Progenitor cell of endocrine pancreas (in vitro differentiated cells): Measurements from ENCODE around the gene PTPRM. TPM values are rescaled to one million over a fixed set of nuclear protein-coding genes. Genes with fewer than 3 reads are reported as not detected.

Experiments
- DNase-seq: peaks from one replicate; pipeline ENCODE4 v3.0.0; 2021; ENCODE audit warnings: low spot score; ENCODE audit not compliant: unreplicated experiment
- H3K27ac Mint-ChIP-seq: 2 replicates; pipeline ENCODE4 v1.8.0; 2021; ENCODE audit warnings: mild to moderate bottlenecking, moderate library complexity, mixed read lengths
- H3K27me3 Mint-ChIP-seq: 2 replicates; pipeline ENCODE4 v1.8.0; 2021; ENCODE audit warnings: mixed read lengths
- H3K36me3 Mint-ChIP-seq: 2 replicates; pipeline ENCODE4 v1.8.0; 2022; ENCODE audit warnings: mixed read lengths; ENCODE audit not compliant: insufficient read depth
- H3K4me1 Mint-ChIP-seq: 2 replicates; pipeline ENCODE4 v1.8.0; 2021; ENCODE audit warnings: low read depth, mixed read lengths
- H3K4me3 Mint-ChIP-seq: 2 replicates; pipeline ENCODE4 v1.8.0; 2021; ENCODE audit warnings: low read depth, mild to moderate bottlenecking, moderate library complexity, mixed read lengths
- H3K9me3 Mint-ChIP-seq: 2 replicates; pipeline ENCODE4 v1.8.0; 2021; ENCODE audit warnings: low read depth, mixed read lengths
- total RNA-seq: library from RNA; stranded (reverse); gene quantifications from 2 replicates; pipeline ENCODE4 v1.2.1, GENCODE V29; 2021
- TF ChIP-seq, protein P1 (sequence below): fragments of 200-600 bp; sonication (generic); IDR thresholded peaks from one replicate; pipeline ENCODE4 v1.5.0; 2021; ENCODE audit warnings: antibody characterized with exemption, mild to moderate bottlenecking; ENCODE audit not compliant: unreplicated experiment

The PTPRM gene
- total RNA-seq, 1 donor from 2014 or later: 23.2 TPM

DNA sequence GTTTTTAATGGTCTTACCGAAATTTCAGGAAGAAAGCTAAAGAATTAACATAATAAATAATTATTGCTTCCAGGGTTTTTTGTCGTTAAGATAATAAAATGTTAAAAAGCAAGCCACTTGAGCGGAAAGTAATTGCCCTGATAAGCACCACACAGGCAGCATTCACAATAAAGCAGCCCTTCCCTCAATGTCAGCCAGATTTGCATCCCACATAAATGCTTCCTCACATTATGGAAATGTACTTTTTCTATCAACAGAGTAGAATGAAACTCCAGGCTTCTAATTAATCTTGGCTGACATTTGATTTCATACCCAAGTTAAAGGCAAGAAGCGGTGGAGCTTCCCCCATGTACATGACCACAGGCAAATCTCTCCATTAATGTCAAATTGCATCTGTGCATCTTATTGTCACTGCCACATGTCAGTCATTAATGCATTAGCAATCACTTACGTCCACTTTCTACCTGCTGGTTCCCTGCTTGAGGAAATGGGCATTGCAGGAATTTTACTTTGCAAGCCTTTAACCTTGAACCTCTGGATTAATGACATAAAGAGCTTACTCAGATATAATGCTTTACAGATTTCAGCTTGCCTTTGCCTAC, 26.2 kb downstream of the PTPRM start:
- no peak for DNase-seq
- Mint-ChIP-seq H3K27me3 (no peaks in the 10 kb centered on the region), H3K4me3 (no peak overlapping the region), H3K9me3 (no peaks in the 10 kb centered on the region), H3K4me1 (peaks cover 13% of the 10 kb centered on the region), H3K36me3 (no peaks in the 10 kb centered on the region), H3K27ac (no peak overlapping the region)
- TF ChIP-seq, protein P1, sequence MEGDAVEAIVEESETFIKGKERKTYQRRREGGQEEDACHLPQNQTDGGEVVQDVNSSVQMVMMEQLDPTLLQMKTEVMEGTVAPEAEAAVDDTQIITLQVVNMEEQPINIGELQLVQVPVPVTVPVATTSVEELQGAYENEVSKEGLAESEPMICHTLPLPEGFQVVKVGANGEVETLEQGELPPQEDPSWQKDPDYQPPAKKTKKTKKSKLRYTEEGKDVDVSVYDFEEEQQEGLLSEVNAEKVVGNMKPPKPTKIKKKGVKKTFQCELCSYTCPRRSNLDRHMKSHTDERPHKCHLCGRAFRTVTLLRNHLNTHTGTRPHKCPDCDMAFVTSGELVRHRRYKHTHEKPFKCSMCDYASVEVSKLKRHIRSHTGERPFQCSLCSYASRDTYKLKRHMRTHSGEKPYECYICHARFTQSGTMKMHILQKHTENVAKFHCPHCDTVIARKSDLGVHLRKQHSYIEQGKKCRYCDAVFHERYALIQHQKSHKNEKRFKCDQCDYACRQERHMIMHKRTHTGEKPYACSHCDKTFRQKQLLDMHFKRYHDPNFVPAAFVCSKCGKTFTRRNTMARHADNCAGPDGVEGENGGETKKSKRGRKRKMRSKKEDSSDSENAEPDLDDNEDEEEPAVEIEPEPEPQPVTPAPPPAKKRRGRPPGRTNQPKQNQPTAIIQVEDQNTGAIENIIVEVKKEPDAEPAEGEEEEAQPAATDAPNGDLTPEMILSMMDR: no peak

DNA sequence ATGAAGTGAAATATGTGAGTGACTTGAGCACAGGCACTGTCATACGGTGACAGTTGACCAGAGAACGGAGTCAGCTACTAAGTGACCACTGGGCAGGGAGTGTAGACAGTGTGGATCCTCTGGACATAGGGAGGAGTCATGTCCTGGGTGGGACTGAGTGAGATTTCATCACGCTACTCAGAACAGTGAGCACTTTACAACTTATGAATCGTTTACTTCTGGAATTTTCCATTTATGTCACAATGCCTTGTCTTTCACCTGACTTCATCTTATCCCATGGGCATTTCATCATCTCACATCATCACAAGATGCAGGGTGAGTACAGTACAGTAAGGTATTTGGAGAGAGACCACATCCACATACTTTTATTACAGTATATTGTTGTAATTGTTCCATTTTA, 29.0 kb downstream of the PTPRM start:
- H3K36me3 Mint-ChIP-seq: no peaks in the 10 kb centered on the region
- TF ChIP-seq, protein P1: no peak
- no peak for DNase-seq
- H3K9me3 Mint-ChIP-seq: no peaks in the 10 kb centered on the region
- H3K27ac Mint-ChIP-seq: no peak overlapping the region
- H3K4me1 Mint-ChIP-seq: peaks cover 13% of the 10 kb centered on the region
- H3K27me3 Mint-ChIP-seq: no peaks in the 10 kb centered on the region
- no peak overlapping the region for H3K4me3 Mint-ChIP-seq

DNA sequence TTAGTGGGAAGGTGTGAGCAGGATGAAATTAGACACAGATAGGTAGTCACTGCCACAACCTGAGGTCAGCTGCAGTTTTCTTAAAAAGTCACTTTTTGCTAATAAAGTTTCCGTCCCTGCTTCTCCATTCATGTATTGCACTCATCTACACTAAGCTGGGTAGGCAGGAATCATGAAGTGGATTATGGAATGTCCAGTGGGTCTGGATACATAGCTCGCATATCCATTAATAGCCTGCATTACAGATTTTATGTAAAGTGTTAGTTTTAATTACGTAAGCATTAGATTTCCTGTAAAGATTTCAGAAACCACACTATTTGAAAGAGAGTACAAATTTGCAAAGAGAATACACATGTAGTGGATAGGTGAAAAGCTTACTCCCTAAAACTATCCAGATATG, 30.4 kb downstream of the PTPRM start:
- Mint-ChIP-seq H3K27ac (no peak overlapping the region), H3K36me3 (no peaks in the 10 kb centered on the region)

DNA sequence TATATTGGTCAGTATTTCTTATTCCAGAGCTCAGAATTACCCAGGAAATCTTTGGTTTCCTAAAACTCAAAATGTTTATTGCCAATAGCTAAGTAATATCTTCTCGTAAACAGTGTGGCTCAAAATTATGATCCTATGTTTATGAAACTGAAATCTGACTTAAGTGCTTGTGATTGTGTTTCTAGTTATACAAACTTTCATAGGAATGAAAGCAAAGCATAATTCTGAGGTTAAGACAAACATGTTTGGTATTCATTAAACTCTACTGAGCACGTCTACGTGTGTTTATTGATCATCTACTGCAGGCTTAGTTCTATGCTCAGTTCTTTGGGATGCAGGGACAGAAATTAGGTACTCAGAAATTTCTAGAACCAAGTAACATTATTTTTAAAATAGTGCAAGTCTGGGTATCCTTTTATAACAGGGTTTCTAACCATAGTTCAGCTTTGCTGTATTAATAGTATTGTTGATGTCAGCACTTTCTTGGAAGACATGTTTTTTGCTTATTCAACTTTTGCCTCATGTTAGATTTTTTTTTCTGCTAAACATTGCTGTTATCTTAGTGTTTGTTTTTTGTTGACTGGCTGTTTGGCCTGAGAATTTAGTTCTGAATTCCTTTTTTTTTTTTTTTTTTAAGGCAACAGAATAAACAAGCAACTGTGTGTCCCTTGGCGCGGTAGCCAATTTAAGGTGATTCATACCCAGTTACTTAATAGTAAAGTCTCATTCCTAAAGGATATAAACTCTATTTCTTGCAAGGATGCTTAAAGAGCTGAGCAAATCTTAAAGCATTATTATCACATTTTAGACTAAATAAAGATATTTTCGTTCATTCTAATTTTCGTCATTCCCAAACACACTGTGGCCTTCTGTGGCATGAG, 31.3 kb downstream of the PTPRM start:
- Mint-ChIP-seq H3K27me3 (no peaks in the 10 kb centered on the region), H3K9me3 (no peaks in the 10 kb centered on the region), H3K36me3 (no peaks in the 10 kb centered on the region), H3K4me1 (peaks cover 8% of the 10 kb centered on the region), H3K4me3 (no peak overlapping the region), H3K27ac (no peak overlapping the region)
- no peak for DNase-seq
- TF ChIP-seq, protein P1: no peak

More for the DNA sequence above, 30.4 kb downstream of the PTPRM start:
- peaks cover 11% of the 10 kb centered on the region for H3K4me1 Mint-ChIP-seq
- H3K4me3 Mint-ChIP-seq: no peak overlapping the region
- no peaks in the 10 kb centered on the region for H3K27me3 Mint-ChIP-seq
- TF ChIP-seq, protein P1: no peak
- DNase-seq: no peak
- H3K9me3 Mint-ChIP-seq: no peaks in the 10 kb centered on the region

DNA sequence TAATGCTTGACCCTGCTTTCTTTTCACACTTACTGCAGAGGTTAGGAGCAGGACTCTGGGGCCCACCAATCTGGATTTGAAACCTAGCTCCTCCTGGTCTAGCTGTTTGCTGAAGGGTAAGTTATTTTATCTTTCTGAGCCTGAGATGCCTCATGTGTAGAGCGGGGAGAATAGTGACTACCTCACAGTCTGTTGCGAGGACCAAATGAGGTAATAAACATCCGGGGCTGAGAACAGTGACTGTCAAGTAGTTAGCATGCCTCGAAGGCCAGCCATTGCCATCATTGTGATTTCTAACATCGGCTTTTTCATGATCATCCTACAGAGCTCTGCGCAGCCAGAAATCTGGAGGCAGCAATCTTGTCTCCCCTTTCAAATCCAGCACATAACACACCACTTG, 32.9 kb downstream of the PTPRM start:
- no peak overlapping the region for H3K27ac Mint-ChIP-seq
- H3K9me3 Mint-ChIP-seq: no peaks in the 10 kb centered on the region
- DNase-seq: no peak
- TF ChIP-seq, protein P1: no peak
- no peaks in the 10 kb centered on the region for H3K27me3 Mint-ChIP-seq
- H3K4me1 Mint-ChIP-seq: peaks cover 15% of the 10 kb centered on the region
- H3K36me3 Mint-ChIP-seq: no peaks in the 10 kb centered on the region
- no peak overlapping the region for H3K4me3 Mint-ChIP-seq
